HepG2 (cell line): ENCODE results near the gene NF2. TPM values are rescaled to one million over a fixed set of nuclear protein-coding genes. Genes with fewer than 3 reads are reported as not detected.
A peak's percentile ranks its signal among the peaks of the same experiment; 100 is the strongest.

ENCODE experiments used
- AGO2 ChIP-seq: fragments of 200-400 bp; formaldehyde crosslinking; optimal IDR thresholded peaks from 2 replicates; pipeline ENCODE3; 2017; ENCODE audit warnings: mild to moderate bottlenecking, low read depth, low read length, moderate library complexity
- ATAD3A ChIP-seq: sonication (generic); formaldehyde crosslinking; IDR thresholded peaks from 2 replicates; pipeline ENCODE4 v1.4.0; 2020; ENCODE audit warnings: missing genetic modification reagents
- ATF7 ChIP-seq, 2 experiments: fragments of 450-650 bp in 1 of 2; sonication (generic) in 1 of 2; formaldehyde crosslinking in 1 of 2; IDR thresholded peaks; 2 replicates each; pipeline versions ENCODE4 v1.4.0 to v1.6.1; 2016 to 2020; ENCODE audit warnings: antibody characterized with exemption in 1 of 2, mild to moderate bottlenecking in 1 of 2, missing genetic modification reagents in 1 of 2
- NR2F2 ChIP-seq: IDR thresholded peaks from 2 replicates; pipeline ENCODE4 v1.6.1; 2012; ENCODE audit warnings: low read depth, inconsistent platforms, borderline replicate concordance
- PLRG1 ChIP-seq: fragments of 450-650 bp; conservative IDR thresholded peaks from 2 replicates; pipeline ENCODE4 v1.6.1; 2016
- RFX1 ChIP-seq: fragments of 450-650 bp; IDR thresholded peaks from 2 replicates; pipeline ENCODE4 v1.6.1; 2017
- SMARCC2 ChIP-seq: fragments of 450-650 bp; IDR thresholded peaks from 2 replicates; pipeline ENCODE4 v1.6.1; 2017; ENCODE audit warnings: antibody characterized with exemption, mild to moderate bottlenecking
- TBX2 ChIP-seq: sonication (generic); formaldehyde crosslinking; IDR thresholded peaks from 2 replicates; pipeline ENCODE4 v1.5.0; 2020; ENCODE audit warnings: missing genetic modification reagents, mild to moderate bottlenecking, borderline replicate concordance
- TEAD2 ChIP-seq: sonication (generic); formaldehyde crosslinking; IDR thresholded peaks from 2 replicates; pipeline ENCODE4 v1.9.0; 2021; ENCODE audit warnings: missing genetic modification reagents
- ZFP37 ChIP-seq: sonication (generic); formaldehyde crosslinking; IDR thresholded peaks from 2 replicates; pipeline ENCODE4 v1.4.0; 2020; ENCODE audit warnings: missing genetic modification reagents, borderline replicate concordance
- ZNF547 ChIP-seq: sonication (generic); formaldehyde crosslinking; IDR thresholded peaks from 2 replicates; pipeline ENCODE4 v1.5.1; 2020; ENCODE audit warnings: mild to moderate bottlenecking, missing genetic modification reagents
- ZNF569 ChIP-seq: sonication (generic); formaldehyde crosslinking; IDR thresholded peaks from 2 replicates; pipeline ENCODE4 v1.5.0; 2020; ENCODE audit warnings: mild to moderate bottlenecking, missing genetic modification reagents, moderate library complexity, borderline replicate concordance
- ZNF644 ChIP-seq: IDR thresholded peaks from 2 replicates; pipeline ENCODE4 v1.6.1; 2016; ENCODE audit warnings: low read depth
- ZSCAN29 ChIP-seq: sonication (generic); formaldehyde crosslinking; conservative IDR thresholded peaks from 2 replicates; pipeline ENCODE4 v1.4.0; 2020; ENCODE audit warnings: mild to moderate bottlenecking, missing genetic modification reagents
- polyA plus RNA-seq, 8 experiments: library from polyadenylated mRNA; depleted of rRNA in 3 of 8; stranded (reverse) in 7 of 8; unstranded in 1 of 8; fragments of >200 nt; fragmentation: Illumina TruSeq in 4 of 8; extraction: Trizol in 4 of 8; gene quantifications; 2 replicates each; pipeline versions ENCODE4 v1.2.1 to v1.2.3, GENCODE V29; 2011 to 2016; ENCODE audit warnings: low read depth in 4 of 8, missing spikeins in 1 of 8, mixed read lengths in 1 of 8; ENCODE audit not compliant: insufficient read depth in 1 of 8
- total RNA-seq, 5 experiments: library from RNA; depleted of rRNA; stranded (reverse); fragments of >200 nt; fragmentation: Illumina TruSeq; extraction: Trizol; gene quantifications; 2 replicates each; pipeline ENCODE4 v1.2.3, GENCODE V29; 2016; ENCODE audit warnings: low read depth in 1 of 5
- TF ChIP-seq, protein P1 (sequence below): sonication (generic); formaldehyde crosslinking; IDR thresholded peaks from 2 replicates; pipeline ENCODE4 v1.4.0; 2020; ENCODE audit warnings: low read depth, mild to moderate bottlenecking, missing genetic modification reagents
- TF ChIP-seq, protein P2 (sequence below): sonication (generic); formaldehyde crosslinking; IDR thresholded peaks from 2 replicates; pipeline ENCODE4 v1.8.0; 2022; ENCODE audit warnings: missing genetic modification reagents, low read depth, mild to moderate bottlenecking, borderline replicate concordance
- TF ChIP-seq, protein P3 (sequence below): sonication (generic); formaldehyde crosslinking; IDR thresholded peaks from 2 replicates; pipeline ENCODE4 v1.5.1; 2020; ENCODE audit warnings: mild to moderate bottlenecking, moderate library complexity, missing genetic modification reagents
- TF ChIP-seq, protein P4 (sequence below): sonication (generic); formaldehyde crosslinking; IDR thresholded peaks from 2 replicates; pipeline ENCODE4 v1.5.0; 2020; ENCODE audit warnings: mild to moderate bottlenecking, missing genetic modification reagents, borderline replicate concordance

Gene NF2
- total and polyA plus RNA-seq, 2 of the 13 experiments (the other 11 are each of a cell fraction or from before 2014, with no cell fraction given): 9.3 to 33.3 TPM

DNA sequence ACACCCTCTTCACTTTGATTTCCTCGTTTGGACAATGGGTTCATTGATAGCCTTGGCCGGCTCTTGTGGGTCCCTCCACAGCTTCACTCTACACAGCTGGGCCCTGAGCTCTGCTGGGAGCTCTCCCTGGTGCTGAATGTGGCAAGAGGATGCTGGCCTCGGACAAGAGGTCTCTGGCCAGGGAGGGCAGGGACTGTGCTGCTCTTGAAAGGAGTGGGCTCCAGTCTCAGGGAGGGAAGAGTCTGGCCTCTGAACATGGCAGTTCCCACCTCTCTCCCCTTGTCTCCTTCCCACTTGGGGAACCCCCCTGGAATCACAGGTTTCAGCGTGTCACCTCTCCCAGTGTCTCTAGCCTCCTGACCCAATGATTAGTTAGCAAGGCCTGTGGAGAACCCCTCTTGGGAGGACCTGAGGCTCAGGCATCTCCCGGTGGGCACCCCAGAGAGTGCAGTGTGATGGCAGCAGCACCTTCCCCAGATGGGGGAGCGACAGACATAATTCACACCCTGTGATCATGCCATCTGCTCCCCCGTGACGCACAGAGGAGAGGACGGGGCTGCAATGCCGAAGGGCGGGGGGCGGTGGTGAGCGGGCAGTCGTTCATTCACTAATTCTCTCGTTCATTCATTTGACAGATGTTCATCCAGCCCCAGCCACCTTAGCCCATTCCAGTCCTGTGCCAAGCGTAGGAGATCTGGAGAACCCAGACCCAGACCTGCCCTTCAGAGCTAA lies 113.5 kb downstream of the NF2 start (continued):
- TF ChIP-seq SMARCC2: no peak
- TF ChIP-seq ZNF547 (CRISPR knock-in tag): 0 out of 2 replicates have a peak, but pooled peaks have one; percentile 33
- TF ChIP-seq TEAD2 (CRISPR knock-in tag): peak; percentile 55; the same call in 1 of the 2 replicates
- TF ChIP-seq ZNF569: no peak
- TF ChIP-seq ATF7 (IDR thresholded peaks at IDR 0.05): no peak
- TF ChIP-seq ATF7 (CRISPR knock-in tag; IDR thresholded peaks at IDR 0.05): no peak
- TF ChIP-seq, protein P1, sequence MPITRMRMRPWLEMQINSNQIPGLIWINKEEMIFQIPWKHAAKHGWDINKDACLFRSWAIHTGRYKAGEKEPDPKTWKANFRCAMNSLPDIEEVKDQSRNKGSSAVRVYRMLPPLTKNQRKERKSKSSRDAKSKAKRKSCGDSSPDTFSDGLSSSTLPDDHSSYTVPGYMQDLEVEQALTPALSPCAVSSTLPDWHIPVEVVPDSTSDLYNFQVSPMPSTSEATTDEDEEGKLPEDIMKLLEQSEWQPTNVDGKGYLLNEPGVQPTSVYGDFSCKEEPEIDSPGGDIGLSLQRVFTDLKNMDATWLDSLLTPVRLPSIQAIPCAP (CRISPR knock-in tag): no peak
- no peak for TF ChIP-seq RFX1
- TF ChIP-seq, protein P2, sequence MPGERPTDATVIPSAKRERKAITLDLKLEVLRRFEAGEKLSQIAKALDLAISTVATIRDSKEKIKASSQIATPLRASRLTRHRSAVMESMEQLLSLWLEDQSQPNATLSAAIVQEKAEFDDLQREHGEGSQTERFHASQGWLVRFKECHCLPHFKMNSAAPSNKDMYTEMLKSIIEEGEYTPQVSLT (CRISPR knock-in tag): no peak
- TF ChIP-seq ZFP37 (CRISPR knock-in tag): 0 out of 2 replicates have a peak, but pooled peaks have one; percentile 56
- TF ChIP-seq, protein P3, sequence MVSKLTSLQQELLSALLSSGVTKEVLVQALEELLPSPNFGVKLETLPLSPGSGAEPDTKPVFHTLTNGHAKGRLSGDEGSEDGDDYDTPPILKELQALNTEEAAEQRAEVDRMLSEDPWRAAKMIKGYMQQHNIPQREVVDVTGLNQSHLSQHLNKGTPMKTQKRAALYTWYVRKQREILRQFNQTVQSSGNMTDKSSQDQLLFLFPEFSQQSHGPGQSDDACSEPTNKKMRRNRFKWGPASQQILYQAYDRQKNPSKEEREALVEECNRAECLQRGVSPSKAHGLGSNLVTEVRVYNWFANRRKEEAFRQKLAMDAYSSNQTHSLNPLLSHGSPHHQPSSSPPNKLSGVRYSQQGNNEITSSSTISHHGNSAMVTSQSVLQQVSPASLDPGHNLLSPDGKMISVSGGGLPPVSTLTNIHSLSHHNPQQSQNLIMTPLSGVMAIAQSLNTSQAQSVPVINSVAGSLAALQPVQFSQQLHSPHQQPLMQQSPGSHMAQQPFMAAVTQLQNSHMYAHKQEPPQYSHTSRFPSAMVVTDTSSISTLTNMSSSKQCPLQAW (CRISPR knock-in tag): no peak
- TF ChIP-seq NR2F2: peak; percentile 40; the same call in 1 of the 2 replicates
- peak; percentile 90; the same call in 1 of the 2 replicates for TF ChIP-seq ZNF644 (CRISPR knock-in tag)
- TF ChIP-seq TBX2 (CRISPR knock-in tag): peak; percentile 43; the same call in 1 of the 2 replicates
- TF ChIP-seq ATAD3A (CRISPR knock-in tag): peak; percentile 96
- TF ChIP-seq AGO2: no peak
- TF ChIP-seq PLRG1: no peak
- TF ChIP-seq ZSCAN29: no peak
- TF ChIP-seq, protein P4, sequence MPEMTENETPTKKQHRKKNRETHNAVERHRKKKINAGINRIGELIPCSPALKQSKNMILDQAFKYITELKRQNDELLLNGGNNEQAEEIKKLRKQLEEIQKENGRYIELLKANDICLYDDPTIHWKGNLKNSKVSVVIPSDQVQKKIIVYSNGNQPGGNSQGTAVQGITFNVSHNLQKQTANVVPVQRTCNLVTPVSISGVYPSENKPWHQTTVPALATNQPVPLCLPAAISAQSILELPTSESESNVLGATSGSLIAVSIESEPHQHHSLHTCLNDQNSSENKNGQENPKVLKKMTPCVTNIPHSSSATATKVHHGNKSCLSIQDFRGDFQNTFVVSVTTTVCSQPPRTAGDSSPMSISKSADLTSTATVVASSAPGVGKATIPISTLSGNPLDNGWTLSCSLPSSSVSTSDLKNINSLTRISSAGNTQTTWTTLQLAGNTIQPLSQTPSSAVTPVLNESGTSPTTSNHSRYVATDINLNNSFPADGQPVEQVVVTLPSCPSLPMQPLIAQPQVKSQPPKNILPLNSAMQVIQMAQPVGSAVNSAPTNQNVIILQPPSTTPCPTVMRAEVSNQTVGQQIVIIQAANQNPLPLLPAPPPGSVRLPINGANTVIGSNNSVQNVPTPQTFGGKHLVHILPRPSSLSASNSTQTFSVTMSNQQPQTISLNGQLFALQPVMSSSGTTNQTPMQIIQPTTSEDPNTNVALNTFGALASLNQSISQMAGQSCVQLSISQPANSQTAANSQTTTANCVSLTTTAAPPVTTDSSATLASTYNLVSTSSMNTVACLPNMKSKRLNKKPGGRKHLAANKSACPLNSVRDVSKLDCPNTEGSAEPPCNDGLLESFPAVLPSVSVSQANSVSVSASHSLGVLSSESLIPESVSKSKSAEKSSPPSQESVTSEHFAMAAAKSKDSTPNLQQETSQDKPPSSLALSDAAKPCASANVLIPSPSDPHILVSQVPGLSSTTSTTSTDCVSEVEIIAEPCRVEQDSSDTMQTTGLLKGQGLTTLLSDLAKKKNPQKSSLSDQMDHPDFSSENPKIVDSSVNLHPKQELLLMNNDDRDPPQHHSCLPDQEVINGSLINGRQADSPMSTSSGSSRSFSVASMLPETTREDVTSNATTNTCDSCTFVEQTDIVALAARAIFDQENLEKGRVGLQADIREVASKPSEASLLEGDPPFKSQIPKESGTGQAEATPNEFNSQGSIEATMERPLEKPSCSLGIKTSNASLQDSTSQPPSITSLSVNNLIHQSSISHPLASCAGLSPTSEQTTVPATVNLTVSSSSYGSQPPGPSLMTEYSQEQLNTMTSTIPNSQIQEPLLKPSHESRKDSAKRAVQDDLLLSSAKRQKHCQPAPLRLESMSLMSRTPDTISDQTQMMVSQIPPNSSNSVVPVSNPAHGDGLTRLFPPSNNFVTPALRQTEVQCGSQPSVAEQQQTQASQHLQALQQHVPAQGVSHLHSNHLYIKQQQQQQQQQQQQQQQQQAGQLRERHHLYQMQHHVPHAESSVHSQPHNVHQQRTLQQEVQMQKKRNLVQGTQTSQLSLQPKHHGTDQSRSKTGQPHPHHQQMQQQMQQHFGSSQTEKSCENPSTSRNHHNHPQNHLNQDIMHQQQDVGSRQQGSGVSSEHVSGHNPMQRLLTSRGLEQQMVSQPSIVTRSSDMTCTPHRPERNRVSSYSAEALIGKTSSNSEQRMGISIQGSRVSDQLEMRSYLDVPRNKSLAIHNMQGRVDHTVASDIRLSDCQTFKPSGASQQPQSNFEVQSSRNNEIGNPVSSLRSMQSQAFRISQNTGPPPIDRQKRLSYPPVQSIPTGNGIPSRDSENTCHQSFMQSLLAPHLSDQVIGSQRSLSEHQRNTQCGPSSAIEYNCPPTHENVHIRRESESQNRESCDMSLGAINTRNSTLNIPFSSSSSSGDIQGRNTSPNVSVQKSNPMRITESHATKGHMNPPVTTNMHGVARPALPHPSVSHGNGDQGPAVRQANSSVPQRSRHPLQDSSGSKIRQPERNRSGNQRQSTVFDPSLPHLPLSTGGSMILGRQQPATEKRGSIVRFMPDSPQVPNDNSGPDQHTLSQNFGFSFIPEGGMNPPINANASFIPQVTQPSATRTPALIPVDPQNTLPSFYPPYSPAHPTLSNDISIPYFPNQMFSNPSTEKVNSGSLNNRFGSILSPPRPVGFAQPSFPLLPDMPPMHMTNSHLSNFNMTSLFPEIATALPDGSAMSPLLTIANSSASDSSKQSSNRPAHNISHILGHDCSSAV: no peak
